ENCODE data around the gene ZNF778. TPM values are rescaled to one million over a fixed set of nuclear protein-coding genes. Genes with fewer than 3 reads are reported as not detected.

The ZNF778 gene
- total and polyA plus RNA-seq, 10 of the 15 experiments (the other 5 are each of a cell fraction or from before 2014, with no cell fraction given): 0.20 to 9.7 (median 4.1) TPM

DNA sequence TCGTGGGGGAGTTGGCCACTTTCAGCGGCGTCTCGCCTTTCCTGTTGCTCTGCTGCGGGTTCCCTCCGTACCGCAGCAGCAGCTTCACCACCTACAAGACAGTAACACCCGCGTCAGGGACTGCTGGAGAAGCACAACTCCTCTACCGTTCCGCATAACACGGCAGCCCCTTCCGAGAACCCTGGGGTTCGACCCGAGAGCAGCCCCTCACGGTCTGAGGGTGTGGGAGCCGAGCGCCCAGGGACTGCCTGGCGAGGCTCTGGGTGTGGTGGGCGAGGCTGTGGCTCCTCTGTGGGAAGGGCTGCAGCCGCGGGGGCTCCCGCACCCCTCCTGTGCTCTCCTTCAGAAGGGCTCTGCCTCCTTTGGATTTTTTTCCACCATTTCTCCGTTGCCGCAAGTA lies 68.6 kb downstream of the ZNF778 start:
- ATAC-seq: no peak
- H3K27me3 ChIP-seq (replicated peaks in 1 of 2; ENCODE audit: control insufficient read depth in 2 of 2, insufficient read depth in 2 of 2, low read length in 1 of 2): no peaks in the 10 kb centered on the region
- H3K36me3 ChIP-seq (ENCODE audit: control insufficient read depth in 2 of 2, insufficient read depth in 2 of 2, low read length in 1 of 2): peaks cover 37 to 49% of the 10 kb centered on the region in 2 experiments
- no peak for TF ChIP-seq PAX8 (IDR thresholded peaks at IDR 0.05)
- TF ChIP-seq, protein P1, sequence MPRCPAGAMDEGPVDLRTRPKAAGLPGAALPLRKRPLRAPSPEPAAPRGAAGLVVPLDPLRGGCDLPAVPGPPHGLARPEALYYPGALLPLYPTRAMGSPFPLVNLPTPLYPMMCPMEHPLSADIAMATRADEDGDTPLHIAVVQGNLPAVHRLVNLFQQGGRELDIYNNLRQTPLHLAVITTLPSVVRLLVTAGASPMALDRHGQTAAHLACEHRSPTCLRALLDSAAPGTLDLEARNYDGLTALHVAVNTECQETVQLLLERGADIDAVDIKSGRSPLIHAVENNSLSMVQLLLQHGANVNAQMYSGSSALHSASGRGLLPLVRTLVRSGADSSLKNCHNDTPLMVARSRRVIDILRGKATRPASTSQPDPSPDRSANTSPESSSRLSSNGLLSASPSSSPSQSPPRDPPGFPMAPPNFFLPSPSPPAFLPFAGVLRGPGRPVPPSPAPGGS (IDR thresholded peaks at IDR 0.05; ENCODE audit: borderline replicate concordance, insufficient read depth, low read depth, low read length, poor library complexity, severe bottlenecking): no peak
- no peak for TF ChIP-seq SUZ12 (IDR thresholded peaks at IDR 0.05; ENCODE audit: unreplicated experiment)
- no peak for TF ChIP-seq FOXM1 (IDR thresholded peaks at IDR 0.05; ENCODE audit: low read depth, low read length)
- H3K4me2 ChIP-seq (ENCODE audit: control insufficient read depth, insufficient read depth): no peak overlapping the region
- H3K79me2 ChIP-seq (ENCODE audit: control insufficient read depth, insufficient read depth, low read length): no peaks in the 10 kb centered on the region
- ChIA-PET RAD21 (ENCODE audit: unreplicated experiment) (no interaction called here), CTCF (no interaction called here), SMC1A (ENCODE audit: uncharacterized antibody, unreplicated experiment) (no interaction called here), POLR2A (no interaction called here)
- no peaks in the 10 kb centered on the region for H3K4me1 ChIP-seq (ENCODE audit: control insufficient read depth, insufficient read depth, low read length)
- H3K9ac ChIP-seq (ENCODE audit: control insufficient read depth, insufficient read depth, low read length): no peak overlapping the region
- whole genome bisulfite sequencing (ENCODE audit: insufficient coverage, insufficient replicate concordance, low lambda C conversion rate, missing lambda C conversion rate): 94% methylated on average over 24 of the region's 25 CpGs
- no peak overlapping the region for H3K27ac ChIP-seq (ENCODE audit: control insufficient read depth, insufficient read depth)
- DNase-seq (ENCODE audit: low read depth, low spot score): no peak
- FAIRE-seq: no peak
- in situ Hi-C loops (cut with MboI) (no loop called here), intact Hi-C loops (cut with micrococcal nuclease; ENCODE audit: unreplicated experiment) (no loop called here)
- H3K4me3 ChIP-seq: no peak overlapping the region
- H2AFZ ChIP-seq (ENCODE audit: control insufficient read depth, low read depth, low read length): no peak overlapping the region
- no peaks in the 10 kb centered on the region for H3K9me3 ChIP-seq (replicated peaks; ENCODE audit: control insufficient read depth, insufficient read depth, low read length)
- BruUV-seq (replicated peaks): no TSS peak
- peaks cover 3% of the 10 kb centered on the region; the same call in 1 of the 2 replicates for H4K20me1 ChIP-seq (ENCODE audit: control insufficient read depth, insufficient read depth)

Other genes starting within 250 kb of the ZNF778 start
- gene CBFA2T3, start 240.5 kb upstream of the ZNF778 start, total RNA-seq (2014; rRNA removed): 2.3 and 2.8 TPM in 2 replicates
- gene CBFA2T3, start 240.5 kb upstream of the ZNF778 start, total RNA-seq (2014; rRNA removed; fragmentation: Illumina TruSeq; extraction: Trizol): 1.3 and 1.5 TPM in 2 replicates
- gene CBFA2T3, start 240.5 kb upstream of the ZNF778 start, total RNA-seq (2021): 35.4 and 42.6 TPM in 2 replicates
- gene CBFA2T3, start 240.5 kb upstream of the ZNF778 start, polyA plus RNA-seq (2011; rRNA removed): 0.75 and 1.6 TPM in 2 replicates
- 5.6 and 6.6 TPM in 2 replicates for gene CBFA2T3, start 240.5 kb upstream of the ZNF778 start, polyA plus RNA-seq (2014; fragmentation: Illumina TruSeq; extraction: Trizol)
- 1 to 10 TPM in 1 of 2 experiments, under 1 TPM in 1; 0.69 to 1.5 TPM for gene CBFA2T3, start 240.5 kb upstream of the ZNF778 start, polyA plus RNA-seq (2014; fragmentation: Nextera tagmentation; extraction: Ambion mirVana)
- gene CBFA2T3, start 240.5 kb upstream of the ZNF778 start, polyA plus RNA-seq (2014; rRNA removed): 10.2 and 15.6 TPM in 2 replicates
- gene CBFA2T3, start 240.5 kb upstream of the ZNF778 start, polyA plus RNA-seq (2016; fragmentation: Nextera tagmentation; extraction: Ambion mirVana): 10 to 100 TPM; 14.2 to 14.9 TPM
- 30.9 and 32.8 TPM in 2 replicates for gene ACSF3, start 123.9 kb upstream of the ZNF778 start, total RNA-seq (2014; rRNA removed)
- gene ACSF3, start 123.9 kb upstream of the ZNF778 start, total RNA-seq (2014; rRNA removed; fragmentation: Illumina TruSeq; extraction: Trizol): 18.5 and 20.7 TPM in 2 replicates
- gene ACSF3, start 123.9 kb upstream of the ZNF778 start, total RNA-seq (2021): 36.1 and 43.8 TPM in 2 replicates
- gene ACSF3, start 123.9 kb upstream of the ZNF778 start, polyA plus RNA-seq (2011; rRNA removed): 15.1 and 17.8 TPM in 2 replicates
- gene ACSF3, start 123.9 kb upstream of the ZNF778 start, polyA plus RNA-seq (2014; fragmentation: Illumina TruSeq; extraction: Trizol): 15.6 and 16.9 TPM in 2 replicates
- 1 to 10 TPM; 1.0 to 3.5 TPM for gene ACSF3, start 123.9 kb upstream of the ZNF778 start, polyA plus RNA-seq (2014; fragmentation: Nextera tagmentation; extraction: Ambion mirVana)
- gene ACSF3, start 123.9 kb upstream of the ZNF778 start, polyA plus RNA-seq (2014; rRNA removed): 36.8 and 39.3 TPM in 2 replicates
- 10 to 100 TPM; 35.0 to 44.4 TPM for gene ACSF3, start 123.9 kb upstream of the ZNF778 start, polyA plus RNA-seq (2016; fragmentation: Nextera tagmentation; extraction: Ambion mirVana)
- 0.06 TPM in 1 of 2 replicates, not detected in the other for gene CDH15, start 46.0 kb upstream of the ZNF778 start, total RNA-seq (2014; rRNA removed)
- gene CDH15, start 46.0 kb upstream of the ZNF778 start, total RNA-seq (2014; rRNA removed; fragmentation: Illumina TruSeq; extraction: Trizol): not detected in 2 replicates
- gene CDH15, start 46.0 kb upstream of the ZNF778 start, total RNA-seq (2021): not detected in 2 replicates
- not detected in 2 replicates for gene CDH15, start 46.0 kb upstream of the ZNF778 start, polyA plus RNA-seq (2011; rRNA removed)
- not detected in 2 replicates for gene CDH15, start 46.0 kb upstream of the ZNF778 start, polyA plus RNA-seq (2014; fragmentation: Illumina TruSeq; extraction: Trizol)
- gene CDH15, start 46.0 kb upstream of the ZNF778 start, polyA plus RNA-seq (2014; fragmentation: Nextera tagmentation; extraction: Ambion mirVana): under 1 TPM in 1 of 2 experiments, not detected in 1; 0.02 TPM
- 0.05 TPM in 1 of 2 replicates, not detected in the other for gene CDH15, start 46.0 kb upstream of the ZNF778 start, polyA plus RNA-seq (2014; rRNA removed)
- not detected for gene CDH15, start 46.0 kb upstream of the ZNF778 start, polyA plus RNA-seq (2016; fragmentation: Nextera tagmentation; extraction: Ambion mirVana)
- not detected in 2 replicates for gene SLC22A31, start 17.2 kb upstream of the ZNF778 start, total RNA-seq (2014; rRNA removed)
- gene SLC22A31, start 17.2 kb upstream of the ZNF778 start, total RNA-seq (2014; rRNA removed; fragmentation: Illumina TruSeq; extraction: Trizol): not detected in 2 replicates
- 0.19 TPM in 1 of 2 replicates, not detected in the other for gene SLC22A31, start 17.2 kb upstream of the ZNF778 start, total RNA-seq (2021)
- gene SLC22A31, start 17.2 kb upstream of the ZNF778 start, polyA plus RNA-seq (2011; rRNA removed): 0.20 and 0.23 TPM in 2 replicates
- not detected in 2 replicates for gene SLC22A31, start 17.2 kb upstream of the ZNF778 start, polyA plus RNA-seq (2014; fragmentation: Illumina TruSeq; extraction: Trizol)
- gene SLC22A31, start 17.2 kb upstream of the ZNF778 start, polyA plus RNA-seq (2014; fragmentation: Nextera tagmentation; extraction: Ambion mirVana): not detected
- gene SLC22A31, start 17.2 kb upstream of the ZNF778 start, polyA plus RNA-seq (2014; rRNA removed): 0.24 and 0.27 TPM in 2 replicates
- gene SLC22A31, start 17.2 kb upstream of the ZNF778 start, polyA plus RNA-seq (2016; fragmentation: Nextera tagmentation; extraction: Ambion mirVana): under 1 TPM in 1 of 2 experiments, not detected in 1; 0.13 TPM

Data from GM12878 (cell line).